K562 (cell line): ENCODE measurements around the gene CCL24. TPM values are rescaled to one million over a fixed set of nuclear protein-coding genes. Genes with fewer than 3 reads are reported as not detected.

ENCODE experiments used
- CHD7 ChIP-seq: fragments of 200-600 bp; sonication (generic); IDR thresholded peaks from one replicate; pipeline ENCODE4 v1.6.1; 2012; ENCODE audit warnings: mild to moderate bottlenecking, low read depth, low read length, inconsistent platforms
- GATA2 ChIP-seq: sonication (generic); formaldehyde crosslinking; IDR thresholded peaks from 2 replicates; pipeline ENCODE4 v1.4.0; 2020; ENCODE audit warnings: mild to moderate bottlenecking, missing genetic modification reagents
- GMEB1 ChIP-seq: fragments of 250-450 bp; sonication (Bioruptor Pico); IDR thresholded peaks from 2 replicates; pipeline ENCODE4 v1.4.0; 2020; ENCODE audit warnings: mild to moderate bottlenecking
- MBD2 ChIP-seq: sonication (generic); IDR thresholded peaks from 2 replicates; pipeline ENCODE4 v1.6.1; 2016; ENCODE audit warnings: low read depth, borderline replicate concordance
- PBX2 ChIP-seq, 2 experiments: IDR thresholded peaks in 1 of 2; conservative IDR thresholded peaks in 1 of 2; 2 replicates each; pipeline ENCODE4 v1.6.1; 2016; ENCODE audit warnings: low read depth in 2 of 2, mild to moderate bottlenecking in 1 of 2, missing compliant biosample characterization in 1 of 2, missing genetic modification characterization in 1 of 2, moderate library complexity in 1 of 2
- RFX1 ChIP-seq: fragments of 450-650 bp; IDR thresholded peaks from 2 replicates; pipeline ENCODE4 v1.6.1; 2016; ENCODE audit warnings: mild to moderate bottlenecking, moderate library complexity
- ZNF232 ChIP-seq: sonication (generic); formaldehyde crosslinking; IDR thresholded peaks from 2 replicates; pipeline ENCODE4 v1.8.0; 2022; ENCODE audit warnings: mild to moderate bottlenecking, missing genetic modification reagents
- ZNF445 ChIP-seq: fragments of 250-450 bp; sonication (Bioruptor Pico); IDR thresholded peaks from 2 replicates; pipeline ENCODE4 v1.4.0; 2020; ENCODE audit warnings: low read depth, mild to moderate bottlenecking, moderate library complexity
- ZNF512 ChIP-seq: IDR thresholded peaks from 2 replicates; pipeline ENCODE4 v1.6.1; 2016; ENCODE audit warnings: missing genetic modification characterization, missing compliant biosample characterization
- ZNF764 ChIP-seq: fragments of 250-450 bp; sonication (Bioruptor Pico); IDR thresholded peaks from 2 replicates; pipeline ENCODE4 v1.4.0; 2020; ENCODE audit warnings: low read depth, mild to moderate bottlenecking, moderate library complexity
- polyA plus RNA-seq, 8 experiments: library from polyadenylated mRNA; depleted of rRNA in 4 of 8; stranded (reverse) in 5 of 8; unstranded in 3 of 8; fragments of >200 nt; fragmentation: Nextera tagmentation in 2 of 8; fragmentation: Illumina TruSeq in 1 of 8; extraction: Ambion mirVana in 2 of 8; extraction: Trizol in 1 of 8; gene quantifications; 2 replicates each; pipeline versions ENCODE4 v1.2.1 to v1.2.3, GENCODE V29; 2011 to 2014; ENCODE audit warnings: inconsistent platforms in 1 of 8, missing spikeins in 1 of 8
- total RNA-seq, 7 experiments: library from RNA; depleted of rRNA in 6 of 7; stranded (reverse); fragments of >200 nt in 6 of 7; fragmentation: Illumina TruSeq in 2 of 7; extraction: Trizol in 2 of 7; gene quantifications; 2 replicates each; pipeline versions ENCODE4 v1.2.1 to v1.2.3, GENCODE V29; 2011 to 2021; ENCODE audit warnings: low replicate concordance in 1 of 7

CCL24 gene
- total and polyA plus RNA-seq, 9 of the 15 experiments (the other 6 are each of a cell fraction or from before 2014, with no cell fraction given), result 0.45 to 3.6 (median 0.95) TPM; not detected in 1

GRCh38 chr7:75798770-75799169 is 14.8 kb downstream of the CCL24 start (continued):
- TF ChIP-seq GMEB1 (no peak), RFX1 (no peak), MBD2 (0 out of 2 replicates have a peak, but pooled peaks have one; percentile 8), ZNF512 (tag) (no peak), ZNF232 (CRISPR knock-in tag) (no peak), ZNF445 (CRISPR knock-in tag) (no peak), PBX2 (CRISPR knock-in tag; IDR thresholded peaks at IDR 0.05; ENCODE audit: low read depth) (no peak), PBX2 (tag; conservative IDR thresholded peaks at IDR 0.05; ENCODE audit: low read depth) (no peak), GATA2 (CRISPR knock-in tag) (no peak), CHD7 (no peak), ZNF764 (CRISPR knock-in tag) (no peak)
